Vagina (tissue), 2 donors: ENCODE results near the gene SRD5A1. TPM values are rescaled to one million over a fixed set of nuclear protein-coding genes. Genes with fewer than 3 reads are reported as not detected.

Experiments used
- DNase-seq, 2 donors: peaks; one replicate each; pipeline ENCODE4 v3.0.0-alpha.2; 2017; ENCODE audit errors: extremely low spot score in 2 of 2
- H3K27ac ChIP-seq: fragments of 200-600 bp; sonication (generic); one replicate; pipeline ENCODE4 v1.5.1; 2019
- H3K27me3 ChIP-seq: fragments of 200-600 bp; sonication (generic); one replicate; pipeline ENCODE4 v1.5.1; 2019
- H3K36me3 ChIP-seq, 2 donors: fragments of 200-600 bp; sonication (generic); one replicate each; pipeline ENCODE4 v1.5.1; 2017 to 2019
- H3K4me1 ChIP-seq: fragments of 200-600 bp; sonication (generic); one replicate; pipeline ENCODE4 v1.5.1; 2019
- H3K4me3 ChIP-seq, 2 donors: fragments of 200-600 bp; sonication (generic); 1 replicate in 1 of 2; 2 replicates in 1 of 2; pipeline ENCODE4 v1.5.1; 2016 to 2019
- H3K9me3 ChIP-seq: fragments of 200-600 bp; sonication (generic); one replicate; pipeline ENCODE4 v1.5.1; 2019
- CTCF ChIP-seq, 3 experiments: fragments of 450-650 bp in 2 of 3; fragments of 200-600 bp in 1 of 3; sonication (generic) in 1 of 3; IDR thresholded peaks; one replicate each; pipeline ENCODE4 v1.5.1; 2017 to 2019; ENCODE audit warnings: antibody characterized with exemption in 3 of 3, mild to moderate bottlenecking in 2 of 3, moderate library complexity in 2 of 3
- POLR2A ChIP-seq, 2 donors: fragments of 450-650 bp; IDR thresholded peaks; one replicate each; pipeline ENCODE4 v1.6.1; 2017; ENCODE audit warnings: antibody characterized with exemption in 2 of 2, mild to moderate bottlenecking in 2 of 2, moderate library complexity in 2 of 2
- POLR2AphosphoS5 ChIP-seq, 2 donors: sonication (generic); formaldehyde crosslinking; IDR thresholded peaks; one replicate each; pipeline ENCODE4 v1.9.0; 2017; ENCODE audit warnings: antibody characterized with exemption in 2 of 2, mild to moderate bottlenecking in 2 of 2, low read depth in 1 of 2; ENCODE audit not compliant: insufficient read depth in 1 of 2
- intact Hi-C: fragments of 100-400 bp; cut with DNase I; formaldehyde crosslinking; loops from one replicate; pipeline ENCODE4 v1.15.1; 2023
- total RNA-seq: library from RNA; depleted of rRNA; stranded (reverse); fragments of >200 nt; gene quantifications from one replicate; pipeline ENCODE4 v1.2.3, GENCODE V29; 2016

Gene SRD5A1
- total RNA-seq, 1 donor from 2014 or later: 45.4 TPM

GRCh38 chr5:6718718-6719117, 85.5 kb downstream of the SRD5A1 start:
- no peaks in the 10 kb centered on the region for H3K27me3 ChIP-seq
- peak in 1 of 2 donors; percentile 49 for DNase-seq

GRCh38 chr5:6719417-6719816, 86.2 kb downstream of the SRD5A1 start:
- Histone ChIP-seq H3K27ac (no peak overlapping the region), H3K9me3 (no peaks in the 10 kb centered on the region), H3K4me1 (peaks cover 94% of the 10 kb centered on the region), H3K36me3 (no peaks in the 10 kb centered on the region), H3K4me3 (no peak overlapping the region), H3K27me3 (no peaks in the 10 kb centered on the region)
- TF ChIP-seq CTCF (IDR thresholded peaks at IDR 0.05): no peak
- no peak for TF ChIP-seq POLR2A (IDR thresholded peaks at IDR 0.05)
- no peak for TF ChIP-seq POLR2AphosphoS5 (IDR thresholded peaks at IDR 0.05; ENCODE audit: insufficient read depth in 1 of 2, low read depth in 1 of 2)
- DNase-seq: peak; percentile 31 to 71
- intact Hi-C loops: no loop called here

More at GRCh38 chr5:6718718-6719117, 85.5 kb downstream of the SRD5A1 start:
- TF ChIP-seq POLR2AphosphoS5 (IDR thresholded peaks at IDR 0.05; ENCODE audit: insufficient read depth in 1 of 2, low read depth in 1 of 2) (no peak), POLR2A (IDR thresholded peaks at IDR 0.05) (no peak), CTCF (IDR thresholded peaks at IDR 0.05) (no peak)
- H3K36me3 ChIP-seq: no peaks in the 10 kb centered on the region
- intact Hi-C loops: no loop called here
- H3K4me1 ChIP-seq: peaks cover 90% of the 10 kb centered on the region
- H3K9me3 ChIP-seq: no peaks in the 10 kb centered on the region
- no peak overlapping the region for H3K4me3 ChIP-seq
- H3K27ac ChIP-seq: no peak overlapping the region

GRCh38 chr5:6719896-6720560, 86.8 kb downstream of the SRD5A1 start:
- peaks cover 89% of the 10 kb centered on the region for H3K4me1 ChIP-seq

GRCh38 chr5:6720561-6720921, 87.3 kb downstream of the SRD5A1 start:
- TF ChIP-seq POLR2AphosphoS5 (IDR thresholded peaks at IDR 0.05; ENCODE audit: insufficient read depth in 1 of 2, low read depth in 1 of 2) (no peak), CTCF (IDR thresholded peaks at IDR 0.05) (no peak), POLR2A (IDR thresholded peaks at IDR 0.05) (no peak)
- intact Hi-C loops: no loop called here
- peaks cover 88% of the 10 kb centered on the region for H3K4me1 ChIP-seq
- no peak for DNase-seq
- no peak overlapping the region for H3K4me3 ChIP-seq
- no peaks in the 10 kb centered on the region for H3K36me3 ChIP-seq
- H3K9me3 ChIP-seq: no peaks in the 10 kb centered on the region
- no peaks in the 10 kb centered on the region for H3K27me3 ChIP-seq
- no peak overlapping the region for H3K27ac ChIP-seq

More at GRCh38 chr5:6719896-6720560, 86.8 kb downstream of the SRD5A1 start:
- no peaks in the 10 kb centered on the region for H3K36me3 ChIP-seq
- intact Hi-C loops: no loop called here
- TF ChIP-seq CTCF (IDR thresholded peaks at IDR 0.05) (no peak), POLR2A (IDR thresholded peaks at IDR 0.05) (no peak), POLR2AphosphoS5 (IDR thresholded peaks at IDR 0.05; ENCODE audit: insufficient read depth in 1 of 2, low read depth in 1 of 2) (no peak)
- H3K4me3 ChIP-seq: no peak overlapping the region
- H3K27me3 ChIP-seq: no peaks in the 10 kb centered on the region
- no peaks in the 10 kb centered on the region for H3K9me3 ChIP-seq
- DNase-seq: peak; percentile 77 to 85
- H3K27ac ChIP-seq: no peak overlapping the region

- peak overlapping the region in 1 of 2 donors; percentile 23 for H3K4me3 ChIP-seq
- H3K9me3 ChIP-seq: no peaks in the 10 kb centered on the region
- peak in 1 of 2 donors; percentile 79 for DNase-seq
- peaks cover 85% of the 10 kb centered on the region for H3K4me1 ChIP-seq
- no peaks in the 10 kb centered on the region for H3K27me3 ChIP-seq
- H3K27ac ChIP-seq: peak overlapping the region; percentile 25
- TF ChIP-seq POLR2AphosphoS5 (IDR thresholded peaks at IDR 0.05; ENCODE audit: insufficient read depth in 1 of 2, low read depth in 1 of 2) (no peak), POLR2A (IDR thresholded peaks at IDR 0.05) (no peak), CTCF (IDR thresholded peaks at IDR 0.05) (no peak)
- intact Hi-C loops: no loop called here
- H3K36me3 ChIP-seq: no peaks in the 10 kb centered on the region
Observed at GRCh38 chr5:6721442-6721841, 88.2 kb downstream of the SRD5A1 start.
